ELR (cell line): Measurements from ENCODE around the gene CPT1A.
"Not testable (repeated sequence)": the region's sequence is repeated elsewhere in the genome, so short reads cannot be mapped to it uniquely, and the experiment has no call there.

Experiments used
- DNase-seq: peaks from one replicate; pipeline ENCODE4 v3.0.0-alpha.2; 2015; ENCODE audit warnings: low read depth

CPT1A gene

DNA sequence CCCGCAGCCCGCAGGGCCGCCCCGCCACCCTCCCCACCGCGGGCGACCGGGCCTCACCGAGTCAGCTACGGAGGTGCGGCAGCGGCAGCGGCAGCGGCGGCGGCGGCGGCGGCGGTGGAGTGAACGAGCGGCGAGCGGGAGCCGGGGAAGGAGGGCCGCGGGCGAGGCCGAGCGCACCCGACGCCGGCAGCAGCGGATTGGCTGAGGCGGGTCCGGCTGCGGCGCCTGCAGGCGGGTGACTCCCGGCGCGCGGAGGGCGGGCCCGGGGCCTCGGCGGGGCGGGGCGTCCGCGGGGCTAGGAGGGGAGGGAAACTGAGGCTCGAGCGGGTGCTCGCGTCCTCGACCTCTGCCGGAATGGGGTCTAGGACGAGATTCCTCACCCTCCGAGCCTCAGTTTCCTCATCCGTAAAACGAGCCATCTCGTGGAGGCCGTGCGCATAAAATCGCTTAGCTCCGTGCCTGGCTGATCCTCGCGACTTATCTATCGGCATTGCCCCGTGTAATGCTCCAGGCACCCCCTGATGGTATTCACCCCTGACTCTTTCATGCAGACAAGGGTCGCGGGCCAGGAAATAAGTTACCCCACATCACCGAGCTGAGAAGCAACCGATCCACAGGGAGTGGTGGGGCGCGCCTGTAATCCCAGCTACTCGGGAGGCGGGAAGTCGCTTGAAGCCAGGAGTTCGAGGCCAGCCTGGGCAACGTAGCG lies at the start of gene CPT1A:
Gene CPT1A (minus strand): TSS at position 199 of the 709 bp plus-strand sequence. CDS start 26,442 bp downstream, outside the sequence.
- DNase-seq = peak; percentile 74

DNA sequence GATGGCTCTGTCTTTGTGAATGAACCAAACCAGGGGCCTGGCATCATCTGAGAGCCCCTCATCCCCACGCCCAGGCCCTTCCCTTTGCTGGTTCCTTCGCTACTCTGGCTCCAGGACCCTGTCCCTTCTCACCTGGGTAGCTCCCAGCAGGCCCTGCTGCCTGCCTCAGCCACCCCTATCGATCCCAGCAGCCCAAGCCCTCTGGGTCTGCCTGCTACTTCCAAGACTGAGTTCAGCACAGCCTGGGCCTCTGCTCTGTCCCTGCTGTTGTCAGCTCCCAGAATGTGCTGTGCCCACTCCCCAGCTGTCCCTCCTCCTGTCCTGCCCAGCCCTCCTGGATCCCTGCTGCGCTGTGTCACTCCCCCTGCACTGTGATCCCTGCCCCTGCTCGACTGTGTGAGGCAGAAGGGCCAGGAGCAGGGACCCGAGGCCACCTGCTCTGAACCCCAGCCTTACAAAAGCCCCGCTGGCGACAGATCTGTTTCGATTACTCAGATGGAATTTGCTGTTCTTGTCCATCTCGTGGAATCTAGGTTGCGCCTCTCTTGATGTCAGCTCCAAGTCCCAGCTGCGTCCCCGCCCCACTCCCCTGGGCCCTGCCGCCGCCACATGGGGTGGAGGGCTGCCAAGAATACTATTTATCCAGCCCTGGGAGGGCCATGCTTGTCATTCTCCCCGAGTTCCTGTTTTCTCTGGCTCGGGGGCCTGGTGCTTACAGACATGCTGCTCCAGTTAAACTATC lies 48.9 kb upstream of the CPT1A start:
- DNase-seq = no peak

DNA sequence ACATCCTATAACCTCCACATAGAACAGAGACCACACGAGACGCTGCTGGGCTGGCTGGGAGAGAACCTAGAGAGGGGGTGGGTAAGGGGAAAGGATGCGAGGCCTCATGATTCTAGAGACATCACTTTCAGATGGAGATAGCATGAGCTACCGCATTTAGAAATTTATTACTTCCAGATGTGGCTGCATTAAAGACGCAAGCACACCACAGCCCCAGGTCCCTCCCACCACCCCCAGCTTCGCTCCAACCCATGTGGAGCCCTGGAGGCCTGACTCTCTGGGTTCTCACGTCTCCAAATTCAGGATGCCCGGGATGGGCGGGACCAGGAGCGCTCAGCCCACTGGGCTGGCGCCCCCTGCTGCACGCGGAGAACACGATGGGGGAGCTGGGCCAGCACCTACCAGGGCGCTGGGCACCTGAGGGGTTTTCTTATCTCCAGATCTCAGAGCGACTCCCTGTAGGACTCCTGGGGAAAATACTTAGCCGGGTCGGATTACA lies 48.3 kb upstream of the CPT1A start:
- DNase-seq = peak; percentile 52

DNA sequence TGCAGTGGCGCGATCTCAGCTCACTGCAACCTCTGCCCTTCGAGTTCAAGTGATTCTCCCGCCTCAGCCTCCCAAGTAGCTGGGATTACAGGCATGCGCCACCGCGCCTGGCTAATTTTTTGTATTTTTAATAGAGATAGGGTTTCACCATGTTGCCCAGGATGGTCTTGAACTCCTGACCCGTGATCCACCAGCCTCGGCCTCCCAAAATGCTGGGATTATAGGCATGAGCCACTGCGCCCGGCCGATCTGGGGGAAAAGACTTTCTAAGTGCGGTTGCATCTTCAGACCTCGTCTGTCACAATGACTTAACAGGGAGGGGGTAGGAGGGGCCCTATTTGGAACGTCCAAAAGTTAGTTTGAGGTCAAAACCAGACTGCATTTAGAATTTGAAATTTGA lies 43.1 kb upstream of the CPT1A start:
- not testable (repeated sequence) for DNase-seq

DNA sequence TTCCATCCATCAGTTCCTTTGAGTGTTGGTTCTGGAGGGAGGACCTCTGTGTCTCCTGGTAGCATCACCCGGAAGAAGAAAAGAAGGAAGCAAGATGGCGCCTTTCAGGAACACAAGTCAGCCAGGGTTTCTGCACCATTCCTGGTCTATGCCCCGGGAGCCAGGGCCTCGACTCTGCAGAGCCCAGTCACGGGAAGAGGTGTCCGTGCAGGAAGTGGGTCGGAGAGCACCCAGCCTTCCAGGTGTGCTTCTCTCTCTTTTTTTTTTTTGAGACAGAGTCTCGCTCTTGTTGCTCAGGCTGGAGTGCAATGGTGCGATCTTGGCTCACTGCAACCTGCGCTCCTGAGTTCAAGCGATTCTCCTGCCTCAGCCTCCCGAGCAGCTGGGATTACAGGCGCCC lies 40.7 kb upstream of the CPT1A start:
- DNase-seq = no peak

GRCh38 chr11:68881320-68881719 lies 39.6 kb upstream of the CPT1A start:
- no peak for DNase-seq

GRCh38 chr11:68880851-68881250 lies 39.1 kb upstream of the CPT1A start:
- no peak for DNase-seq

DNA sequence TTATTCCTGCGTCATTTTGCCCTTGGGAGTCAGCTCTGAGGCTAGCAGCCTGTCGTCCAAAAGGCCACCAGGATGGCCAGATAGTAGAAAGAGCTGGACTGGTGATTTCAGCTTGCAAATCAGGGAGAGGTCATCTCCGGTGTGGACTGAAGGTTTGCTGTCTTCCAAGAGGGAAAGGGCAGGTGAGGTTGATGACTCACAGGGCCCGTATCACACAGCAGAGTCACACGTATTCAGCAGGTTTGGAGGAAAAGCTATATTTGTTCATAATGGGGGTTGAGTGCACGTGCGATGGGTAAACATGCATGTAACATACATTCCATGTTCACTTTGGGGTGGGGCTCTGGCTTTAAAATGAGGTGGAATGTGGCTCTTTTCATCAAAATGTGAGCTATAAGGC lies 36.3 kb upstream of the CPT1A start:
- DNase-seq = no peak

- no peak for DNase-seq
These were observed 30.7 kb upstream of the CPT1A start for GRCh38 chr11:68872216-68873003.

GRCh38 chr11:68870470-68870869 lies 28.8 kb upstream of the CPT1A start:
- DNase-seq = peak; percentile 19

- no peak for DNase-seq
These were observed 26.6 kb upstream of the CPT1A start for GRCh38 chr11:68868221-68868835.

DNA sequence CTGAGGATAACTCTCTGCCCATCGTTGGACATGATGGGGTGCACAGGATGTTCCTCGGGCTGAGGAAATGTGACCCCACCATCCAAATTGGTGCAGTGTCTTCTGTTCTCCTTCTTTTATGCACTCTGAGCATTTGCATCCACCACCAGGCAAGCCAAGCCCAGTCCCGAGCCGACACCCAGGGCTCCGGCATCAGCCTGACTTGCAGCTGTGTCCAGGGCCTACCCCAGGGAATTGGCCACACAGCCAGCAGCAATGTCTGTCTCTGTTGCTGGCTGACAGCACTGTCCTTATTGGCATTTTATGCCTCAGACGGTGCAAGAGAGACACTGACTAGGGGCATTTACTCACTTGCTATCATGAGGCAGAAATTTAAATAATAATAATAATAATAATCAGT lies 25.4 kb upstream of the CPT1A start:
- DNase-seq = no peak

DNA sequence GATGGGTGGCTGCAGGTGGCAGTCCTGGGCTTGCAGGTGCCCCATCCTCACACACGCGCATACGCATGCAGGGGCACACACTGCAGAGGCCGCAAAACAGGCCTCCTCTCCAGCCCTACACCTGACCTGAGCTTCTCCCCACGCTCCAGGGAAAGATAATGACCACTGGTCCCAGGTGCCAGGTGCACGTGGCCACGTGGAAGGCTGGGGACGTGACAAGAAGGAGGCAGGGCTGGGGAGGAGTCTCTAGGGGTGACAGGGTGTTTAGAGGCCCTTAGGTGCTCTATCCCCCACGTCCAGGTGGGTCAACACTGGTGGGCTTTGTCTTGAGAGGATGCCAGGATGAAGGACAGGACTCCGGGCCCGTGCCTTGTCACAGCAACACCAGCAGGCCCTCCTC lies 23.5 kb upstream of the CPT1A start:
- no peak for DNase-seq

- DNase-seq = no peak
These were observed 22.0 kb upstream of the CPT1A start for GRCh38 chr11:68863553-68864265.

- no peak for DNase-seq
These were observed 20.7 kb upstream of the CPT1A start for GRCh38 chr11:68862421-68862820.

GRCh38 chr11:68859123-68859522 lies 17.4 kb upstream of the CPT1A start:
- DNase-seq = no peak

DNA sequence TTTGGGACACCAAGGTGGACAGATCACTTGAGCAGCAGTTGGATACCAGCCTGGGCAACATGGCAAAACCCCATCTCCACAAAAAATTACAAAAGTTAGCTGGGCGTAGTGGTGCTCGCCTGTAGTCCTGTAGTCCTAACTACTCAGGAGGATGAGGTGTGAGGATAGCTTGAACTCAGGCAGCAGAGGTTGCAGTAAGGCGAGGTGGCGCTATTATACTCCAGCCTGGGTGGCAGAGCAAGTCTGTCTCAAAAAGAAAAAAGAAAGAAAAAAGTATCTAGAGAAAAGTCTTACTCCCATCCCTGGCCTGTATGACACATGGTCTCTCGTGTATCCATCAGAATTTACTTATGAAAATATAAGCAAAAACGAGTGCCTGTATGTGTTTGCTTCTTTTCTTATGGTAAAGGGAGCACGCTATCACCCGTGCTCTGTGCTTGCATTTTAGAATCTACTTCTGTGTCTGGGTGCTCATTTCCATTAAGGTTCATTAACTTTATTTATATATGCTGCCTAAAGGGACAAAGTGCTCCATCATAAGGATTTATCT lies 15.4 kb upstream of the CPT1A start:
- peak; percentile 9 for DNase-seq

- DNase-seq = not testable (repeated sequence)
These were observed 14.8 kb upstream of the CPT1A start for GRCh38 chr11:68856425-68857030.

- DNase-seq = peak; percentile 34
These were observed 13.7 kb upstream of the CPT1A start for GRCh38 chr11:68855205-68855981.
